NCI-H2196 (cell line): Measurements from ENCODE around the gene NKAIN2.
A peak's percentile ranks its signal among the peaks of the same experiment; 100 is the strongest.

Experiments
- DNase-seq: peaks from one replicate; lab custom pipeline; 2025; ENCODE audit not compliant: unreplicated experiment; lab: John Stamatoyannopoulos, UW

Gene NKAIN2

DNA sequence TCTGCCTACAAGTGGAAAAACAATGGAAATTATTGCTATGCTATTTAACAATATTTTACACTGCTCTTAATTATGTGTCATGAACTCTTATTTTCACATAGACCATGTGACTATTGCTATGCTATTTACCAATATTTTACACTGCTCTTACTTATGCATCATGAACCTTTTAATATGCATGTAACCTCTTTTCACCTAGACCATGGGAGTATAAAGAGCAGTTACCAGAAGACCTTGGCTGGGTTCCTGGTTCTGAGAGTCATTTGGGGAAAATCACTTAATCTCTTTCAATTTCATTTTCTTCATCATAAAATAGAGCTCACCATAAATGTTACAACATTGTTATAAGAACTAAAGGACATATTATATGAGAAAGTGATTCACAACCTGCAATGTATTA lies 934.8 kb downstream of the NKAIN2 start:
- no peak for DNase-seq

DNA sequence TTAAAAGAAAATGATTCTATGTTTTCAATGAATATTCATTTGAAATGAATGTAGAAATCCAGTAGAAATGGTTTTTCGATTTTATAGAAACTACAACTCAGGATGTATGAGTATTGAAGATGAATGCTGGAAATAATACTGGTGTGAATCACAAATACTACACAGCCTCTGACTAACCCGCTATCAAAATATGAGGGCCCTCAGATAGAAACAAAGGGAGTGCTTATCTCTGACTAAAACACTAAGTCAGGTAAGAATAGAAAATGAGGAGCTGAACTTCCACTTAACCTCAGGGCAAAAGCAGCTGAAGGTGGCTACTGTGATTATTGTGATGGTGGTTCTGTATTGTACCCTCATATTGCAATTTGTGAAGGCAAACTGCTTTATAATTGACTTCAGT lies 937.7 kb downstream of the NKAIN2 start:
- no peak for DNase-seq

DNA sequence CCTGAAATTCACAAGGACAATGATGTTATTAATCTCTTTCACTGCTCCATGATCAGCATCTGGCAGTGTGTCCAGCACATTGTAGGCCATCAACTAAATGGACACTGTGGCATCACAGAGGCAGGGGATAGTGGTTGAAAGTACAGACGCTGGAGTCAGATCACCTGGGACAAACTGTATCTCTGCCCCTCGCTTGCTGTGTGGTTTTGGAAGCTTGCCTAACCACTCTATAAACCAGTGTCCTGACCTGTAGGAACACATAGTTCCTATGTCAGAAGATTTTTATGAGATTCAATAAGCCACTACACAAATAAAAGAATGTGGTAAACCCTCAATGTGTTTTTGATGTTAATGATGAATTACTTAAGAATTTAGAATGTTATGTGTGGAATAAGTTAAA lies 939.3 kb downstream of the NKAIN2 start:
- DNase-seq: peak; percentile 9

DNA sequence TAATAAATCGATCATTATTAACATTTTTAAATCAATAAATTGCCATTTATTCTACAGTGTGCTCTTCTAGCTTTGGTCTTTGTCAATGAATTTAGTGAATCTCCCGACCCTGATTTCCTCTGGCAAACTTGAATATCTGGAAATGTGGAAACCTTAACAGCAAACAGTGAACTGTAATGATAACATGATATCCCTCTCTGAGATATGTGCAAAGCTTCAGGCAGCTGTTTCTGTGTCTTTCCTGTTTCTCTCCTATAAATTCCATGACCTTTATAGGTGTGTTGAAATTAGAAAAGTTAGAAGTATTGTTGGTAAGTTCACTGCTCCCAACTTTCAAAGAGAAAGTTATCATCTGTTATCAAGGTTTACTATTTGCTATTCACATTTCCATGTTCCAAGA lies 939.8 kb downstream of the NKAIN2 start:
- no peak for DNase-seq

DNA sequence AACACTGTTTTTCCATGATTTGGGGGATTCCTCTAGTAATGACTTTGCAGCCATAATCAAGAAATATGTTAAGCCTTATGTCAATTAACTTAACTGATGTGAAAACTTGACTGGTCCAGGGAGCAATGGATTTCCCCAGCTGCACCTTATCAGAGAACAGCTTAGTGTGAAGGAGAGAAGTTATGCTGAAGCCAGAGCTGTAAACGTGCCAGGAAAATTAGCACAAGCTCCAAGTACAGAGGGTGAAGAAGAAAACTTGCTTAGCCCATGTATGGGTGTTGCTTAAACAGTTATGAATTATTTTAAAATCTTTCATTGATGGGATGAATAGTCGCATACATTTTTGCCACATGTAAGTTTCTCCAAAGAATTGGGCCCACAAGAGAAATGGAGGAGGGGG lies 943.7 kb downstream of the NKAIN2 start:
- DNase-seq: no peak

DNA sequence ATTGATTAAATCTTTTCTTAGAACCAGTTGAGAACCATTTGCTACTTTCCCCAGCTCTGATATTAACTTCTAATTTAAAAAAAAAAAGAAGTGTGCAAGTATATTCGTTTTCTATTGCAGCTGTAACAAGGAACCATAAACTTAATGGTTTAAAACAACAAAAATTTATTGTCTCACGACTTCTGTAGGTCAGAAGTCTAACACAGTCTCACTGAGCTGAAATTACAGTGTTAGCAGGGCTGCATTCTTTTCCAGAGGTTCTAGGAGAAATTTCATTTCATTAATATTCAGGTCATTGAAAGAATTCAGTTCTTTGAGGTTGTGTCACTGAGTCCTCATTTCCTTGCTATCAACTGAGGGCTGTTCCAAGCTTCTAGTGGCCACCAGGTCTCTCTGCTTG lies 945.1 kb downstream of the NKAIN2 start:
- no peak for DNase-seq

DNA sequence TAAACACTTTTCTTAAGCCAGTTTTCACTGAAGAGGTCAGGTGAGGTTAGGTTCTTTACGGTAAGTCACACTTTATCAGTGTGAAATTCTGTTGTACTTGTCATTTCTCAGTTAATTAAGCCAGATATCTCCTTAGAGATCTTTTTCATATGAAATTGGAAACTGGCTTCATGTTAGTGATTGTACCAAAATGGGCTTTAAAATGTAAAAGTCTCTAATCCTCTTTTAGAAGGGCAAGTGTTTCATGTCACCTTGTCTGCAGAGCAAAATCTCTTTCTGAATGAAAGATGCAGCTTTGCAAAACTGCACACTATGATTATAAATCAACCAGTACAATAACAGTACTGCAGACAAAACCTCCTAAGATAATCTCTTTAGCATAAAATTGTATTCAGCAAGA lies 949.3 kb downstream of the NKAIN2 start:
- DNase-seq: no peak

DNA sequence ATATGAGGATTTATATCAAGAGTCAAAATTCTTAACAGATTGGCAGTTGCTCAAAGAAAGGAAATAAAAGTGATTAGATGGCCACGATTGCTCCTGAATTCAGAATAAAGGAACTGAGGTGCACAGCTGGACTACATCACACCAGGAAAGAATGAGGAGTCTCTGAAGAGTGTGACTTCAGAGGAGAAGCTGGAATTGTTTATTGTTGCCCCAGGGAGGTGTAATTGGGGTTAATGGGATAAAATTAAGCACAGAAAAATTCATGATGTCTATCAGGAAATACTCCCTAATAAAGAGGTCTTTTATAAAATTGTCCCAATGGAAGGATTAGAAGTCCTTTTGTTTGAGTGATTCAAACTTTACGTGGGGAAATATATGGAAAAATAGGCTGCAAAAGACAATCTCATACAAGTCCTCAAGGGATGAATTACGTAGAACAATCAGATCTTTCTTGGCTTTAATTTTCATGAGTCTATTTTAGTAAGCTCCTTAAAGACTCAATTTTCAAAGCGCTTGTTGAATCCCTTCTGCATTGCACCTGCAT lies 950.0 kb downstream of the NKAIN2 start:
- no peak for DNase-seq

DNA sequence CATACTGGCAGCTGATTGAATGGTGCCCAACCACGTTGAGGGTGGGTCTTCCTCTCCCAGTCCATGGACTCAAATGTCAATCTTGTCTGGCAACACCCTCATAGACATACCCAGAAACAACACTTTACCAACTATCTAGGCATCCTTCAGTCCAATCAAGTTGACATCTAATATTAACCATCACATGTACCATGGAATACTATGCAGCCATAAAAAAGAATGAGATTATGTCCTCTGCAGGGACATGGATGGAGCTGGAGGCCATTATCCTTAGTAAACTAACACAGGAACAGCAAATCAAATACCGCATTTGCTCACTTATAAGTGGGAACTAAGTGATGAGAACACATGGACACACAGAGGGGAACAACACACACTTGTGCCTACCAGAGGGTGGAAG lies 951.7 kb downstream of the NKAIN2 start:
- no peak for DNase-seq

DNA sequence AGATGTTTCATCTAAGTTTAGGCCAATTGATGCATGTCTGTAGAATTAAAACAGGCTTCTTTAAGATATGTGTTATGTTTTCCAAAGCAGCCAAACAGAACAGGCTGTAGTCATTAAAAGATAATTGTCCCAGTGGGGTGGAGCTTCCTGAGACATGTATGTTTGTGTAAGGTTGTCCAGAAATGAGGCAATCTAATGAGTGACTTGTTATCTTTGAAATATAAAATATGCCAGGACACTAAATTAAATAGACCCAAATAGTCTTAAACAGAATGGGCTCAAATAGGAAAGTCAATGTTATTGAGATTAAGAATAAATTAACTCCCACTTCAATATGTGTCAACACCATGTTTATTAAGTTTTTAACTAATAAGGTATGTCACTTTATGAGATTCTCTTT lies 953.9 kb downstream of the NKAIN2 start:
- no peak for DNase-seq

DNA sequence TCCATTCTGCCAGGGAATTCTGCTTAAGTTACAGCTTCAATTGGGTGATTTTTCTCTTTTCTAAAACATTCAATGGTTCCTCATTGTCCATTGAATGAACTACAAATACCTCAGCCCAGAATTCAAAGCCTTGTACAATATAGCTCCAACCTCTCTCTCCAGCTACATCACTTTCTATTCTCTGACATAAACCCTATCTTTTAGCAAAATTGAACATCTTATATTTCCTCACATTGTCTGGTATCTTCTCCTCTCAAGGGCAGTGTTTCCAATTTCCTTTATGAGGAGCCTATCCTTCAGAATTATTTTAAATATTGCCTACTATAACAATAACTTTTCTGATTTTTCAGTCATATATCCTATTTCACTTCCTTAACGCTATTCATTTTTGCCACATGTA lies 955.0 kb downstream of the NKAIN2 start:
- no peak for DNase-seq

DNA sequence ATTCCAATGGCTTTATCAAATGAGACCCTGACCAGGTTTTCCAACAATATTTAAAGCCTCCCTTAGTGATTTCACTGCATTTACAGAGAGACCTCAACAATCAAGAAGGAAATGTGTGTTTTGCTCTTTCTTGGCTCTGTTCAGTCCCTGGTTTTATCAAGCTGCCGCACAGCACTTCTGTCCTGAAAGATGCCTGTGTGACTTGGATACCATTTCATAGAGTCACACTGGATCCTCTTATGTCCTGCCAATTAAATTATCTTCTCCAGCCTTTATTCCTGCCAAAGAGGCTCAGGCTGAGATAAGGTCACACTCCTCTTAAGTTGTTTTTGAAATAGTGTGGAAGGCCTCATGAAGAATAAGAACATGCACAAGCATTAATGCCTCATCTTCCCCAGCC lies 961.6 kb downstream of the NKAIN2 start:
- DNase-seq: no peak

DNA sequence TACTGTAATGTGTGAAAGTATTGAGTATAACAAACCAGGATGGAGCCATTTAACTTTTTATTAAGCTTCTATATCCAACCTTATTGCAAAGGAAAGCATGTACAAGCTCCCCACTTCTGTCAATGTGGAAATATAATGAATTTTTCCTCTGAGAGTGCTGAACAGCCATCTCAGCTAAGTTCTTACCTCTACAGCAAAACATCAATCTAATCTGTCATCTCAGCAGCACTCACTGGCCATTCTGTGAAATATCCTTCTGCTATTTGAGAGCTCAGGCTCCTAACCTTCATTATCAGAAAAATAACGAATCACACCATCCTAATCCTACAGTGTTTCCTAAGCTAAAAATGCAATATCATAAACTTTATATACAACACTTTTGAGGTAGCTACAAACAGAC lies 964.6 kb downstream of the NKAIN2 start:
- DNase-seq: no peak

DNA sequence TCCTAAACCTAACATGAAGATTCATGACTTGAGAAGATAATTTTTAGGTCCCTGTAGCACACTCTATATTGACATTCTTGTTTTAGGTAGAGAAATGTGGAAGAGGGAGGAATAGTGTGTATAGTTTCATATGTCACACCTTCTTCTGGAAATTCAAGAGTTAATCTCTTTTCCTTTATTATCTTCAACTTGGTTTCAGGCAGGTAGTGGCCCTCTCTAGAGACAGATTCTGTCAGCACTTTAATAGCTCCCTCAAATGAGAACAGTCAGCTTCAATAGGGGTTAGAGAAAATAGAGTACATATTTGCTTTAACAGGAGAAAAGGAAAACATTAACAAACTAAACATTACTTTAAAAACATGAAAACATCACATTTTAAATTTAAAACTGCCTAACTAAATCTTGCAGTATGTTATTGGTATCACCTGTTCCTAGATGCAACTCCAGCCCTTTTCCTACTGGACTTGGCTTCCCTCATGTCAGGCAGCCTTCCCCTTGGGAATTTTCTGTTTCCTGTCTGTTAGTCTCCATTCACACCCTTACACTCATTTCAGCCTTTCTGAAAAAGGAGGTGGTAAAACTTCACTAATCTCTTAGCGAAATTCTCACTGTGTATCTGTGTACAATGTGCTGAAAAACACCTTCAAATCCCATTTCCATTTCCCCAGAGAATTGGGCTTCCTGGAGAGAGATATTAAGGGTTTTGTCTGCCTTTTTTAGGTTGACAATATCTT lies 966.3 kb downstream of the NKAIN2 start:
- DNase-seq: no peak

DNA sequence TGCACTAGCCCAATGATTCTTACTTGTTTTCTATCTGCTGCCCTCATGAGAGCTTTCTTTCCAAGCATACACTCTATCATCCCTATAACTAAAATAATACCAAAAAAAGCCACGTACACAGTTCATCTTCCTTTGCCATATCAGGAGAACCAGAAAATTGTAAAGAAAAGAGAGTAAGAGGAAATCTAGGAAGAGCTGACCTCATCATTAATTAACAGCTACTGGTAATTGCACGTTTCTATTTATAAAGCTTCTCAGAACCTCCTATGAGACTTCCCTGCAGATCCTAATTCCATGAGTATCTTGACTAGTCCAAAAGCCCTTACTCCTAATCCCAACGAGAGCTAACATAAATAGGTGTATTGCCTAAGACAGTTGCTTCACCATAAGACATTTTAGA lies 967.1 kb downstream of the NKAIN2 start:
- DNase-seq: no peak

DNA sequence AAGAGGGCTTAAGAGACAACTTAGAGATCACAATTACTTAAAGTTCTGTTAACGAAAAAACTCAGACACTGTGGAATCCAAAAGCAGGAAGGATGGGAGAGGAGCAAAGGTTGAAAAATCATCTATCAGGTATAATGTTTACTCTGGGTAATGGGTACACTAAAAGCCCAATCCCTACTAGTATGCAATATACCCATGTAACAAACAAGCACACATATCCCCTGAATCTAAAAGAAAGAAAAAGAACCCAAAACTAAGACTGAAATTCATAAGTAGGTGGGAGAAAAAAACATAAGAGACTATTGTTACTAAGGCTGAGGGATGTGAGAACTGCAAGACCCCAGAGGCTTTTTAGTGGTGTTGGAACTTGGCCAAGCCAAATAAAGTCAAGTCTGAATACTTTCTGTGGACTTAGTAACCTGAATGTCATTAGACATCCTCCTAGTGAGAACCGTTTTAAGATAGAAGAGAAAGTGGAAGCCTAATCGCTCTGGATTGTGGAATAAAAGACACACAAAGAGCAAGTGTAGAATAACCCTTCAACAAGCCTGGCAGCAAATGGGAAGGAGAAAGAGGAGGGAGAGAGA lies 969.2 kb downstream of the NKAIN2 start:
- no peak for DNase-seq

DNA sequence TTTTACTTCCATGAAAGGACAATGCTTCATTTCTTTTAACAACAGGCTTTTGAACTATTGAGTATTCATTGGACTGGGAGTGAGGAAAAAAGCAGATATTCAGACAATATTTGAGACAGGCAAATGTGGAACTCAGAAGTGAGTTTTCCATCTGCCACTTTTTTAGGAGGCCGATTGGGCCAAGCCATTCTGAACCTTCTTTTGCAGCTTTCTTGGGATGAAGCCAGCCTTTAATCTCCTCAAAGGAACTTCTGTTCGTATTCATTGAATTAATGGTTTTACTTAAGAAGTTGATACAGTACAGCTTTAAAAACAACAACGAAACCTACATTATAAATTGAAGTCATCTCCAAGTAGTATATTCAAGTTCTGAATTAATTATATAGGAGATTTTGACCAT lies 971.5 kb downstream of the NKAIN2 start:
- no peak for DNase-seq

DNA sequence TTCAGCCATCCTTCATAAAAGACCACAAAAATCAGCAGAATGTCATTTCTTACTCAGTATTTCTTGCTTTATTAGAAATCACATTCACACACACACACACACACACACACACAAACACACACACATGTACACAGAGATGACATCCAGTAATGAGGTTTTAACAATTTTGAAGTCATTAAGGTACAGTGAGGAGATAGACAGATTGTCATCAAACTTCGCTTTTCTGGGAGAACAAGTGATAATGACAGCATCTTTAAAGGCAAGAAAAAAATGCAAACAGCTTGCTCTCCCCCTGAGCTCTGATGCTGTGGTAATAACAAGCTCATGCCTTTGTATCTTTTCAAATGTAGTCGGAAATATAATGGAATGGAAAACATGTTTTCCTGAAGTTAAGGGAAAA lies 974.2 kb downstream of the NKAIN2 start:
- DNase-seq: no peak

DNA sequence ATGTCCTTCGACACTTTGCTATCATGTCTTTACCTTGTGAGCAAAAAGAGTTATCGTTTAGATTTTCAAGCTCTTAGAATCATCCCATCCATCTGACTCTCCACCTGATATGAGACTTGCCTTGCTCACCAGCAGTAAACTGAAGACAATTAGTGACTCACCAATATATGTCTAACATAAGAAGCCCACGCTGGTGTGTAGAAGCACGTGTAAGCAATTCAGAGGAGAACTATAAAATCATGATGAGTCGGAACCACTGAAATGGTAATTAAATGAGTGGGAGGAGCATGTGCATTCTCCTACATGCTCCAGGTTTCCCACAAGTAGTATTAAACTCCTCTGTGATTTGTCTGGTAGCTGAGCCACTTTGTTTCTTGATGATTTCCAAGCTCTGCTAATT lies 977.0 kb downstream of the NKAIN2 start:
- no peak for DNase-seq

DNA sequence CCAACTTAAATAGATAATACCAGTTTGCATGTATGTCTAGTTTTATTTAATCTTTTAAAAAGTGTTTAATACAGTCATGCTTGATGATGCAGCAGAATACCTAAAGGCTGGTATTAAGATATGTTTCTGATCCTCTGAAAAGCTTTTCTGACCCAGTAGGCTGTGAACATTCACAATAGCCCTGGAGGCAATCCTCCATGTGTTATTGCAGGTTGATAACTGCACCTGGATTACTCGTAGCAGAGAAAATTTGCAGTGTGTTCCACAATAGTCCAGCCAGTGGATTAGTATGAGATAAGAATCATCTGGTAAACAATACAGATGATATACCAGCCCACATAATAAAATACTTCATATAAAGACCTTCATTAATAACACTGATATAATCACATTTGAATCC lies 979.7 kb downstream of the NKAIN2 start:
- no peak for DNase-seq

DNA sequence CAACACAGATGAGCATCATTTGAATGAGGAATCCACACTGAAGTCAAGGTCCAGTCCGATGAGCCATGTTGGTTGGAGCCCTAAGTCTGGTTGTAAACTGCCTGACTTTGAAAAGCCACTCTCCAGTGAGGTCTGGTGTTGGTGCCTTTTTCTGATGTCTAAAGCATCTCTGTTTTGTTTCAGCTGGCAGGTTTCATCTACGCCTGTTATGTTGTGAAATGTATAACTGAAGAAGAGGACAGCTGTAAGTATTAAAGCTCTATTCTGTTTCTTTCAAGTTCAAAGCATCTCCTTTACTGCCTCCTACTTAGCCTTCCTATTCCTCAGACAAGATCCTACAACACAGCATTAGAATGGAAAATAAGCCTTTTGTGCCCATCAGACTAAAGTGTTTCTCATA lies 987.5 kb downstream of the NKAIN2 start:
- no peak for DNase-seq

DNA sequence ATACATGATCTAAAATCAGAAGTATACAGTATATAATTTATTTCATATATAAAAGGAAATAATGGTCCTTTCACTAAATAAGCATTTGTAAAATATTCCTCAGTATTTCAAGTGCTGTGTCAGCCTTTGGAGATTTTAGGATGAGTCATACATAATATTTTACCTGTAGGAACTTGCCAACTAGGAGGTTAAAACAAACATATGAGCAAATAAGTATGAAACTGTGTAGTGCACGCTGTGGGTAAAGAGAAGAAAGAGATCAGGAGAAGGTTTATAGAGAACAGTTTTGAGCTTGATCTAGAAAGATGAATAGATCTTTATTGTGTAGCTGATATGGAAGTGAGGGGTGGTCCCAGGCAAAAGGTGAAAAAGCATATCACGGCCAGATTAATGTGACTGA lies 988.7 kb downstream of the NKAIN2 start:
- no peak for DNase-seq

DNA sequence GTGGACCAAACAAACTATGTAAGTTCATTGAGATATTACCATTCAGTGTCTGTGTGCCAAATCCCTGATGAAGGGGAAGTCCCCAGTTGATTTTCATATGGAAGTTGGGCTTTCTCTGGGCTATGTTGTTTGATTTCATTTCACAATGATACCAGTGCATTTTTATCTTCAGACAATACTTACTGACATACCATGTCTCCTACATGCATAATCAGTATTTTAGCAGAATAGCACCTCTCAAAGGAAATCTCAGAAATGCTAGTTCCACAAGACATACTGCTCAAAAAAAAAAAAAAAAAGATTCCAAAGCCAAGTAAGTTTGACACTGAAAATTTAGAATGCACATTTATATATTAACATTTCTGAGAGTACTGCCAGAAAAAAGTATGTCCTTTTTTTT lies 989.7 kb downstream of the NKAIN2 start:
- DNase-seq: no peak
